GM18498 (cell line): ENCODE measurements around the gene EMP3.
A peak's percentile ranks its signal among the peaks of the same experiment; 100 is the strongest.
"Not testable (repeated sequence)": the region's sequence is repeated elsewhere in the genome, so short reads cannot be mapped to it uniquely, and the experiment has no call there.

ENCODE experiments used
- ATAC-seq: cut with Tn5 transposase; IDR thresholded peaks from one replicate; pipeline ENCODE4 v1.9.1; 2021; ENCODE audit warnings: mild to moderate bottlenecking, moderate library complexity; ENCODE audit not compliant: unreplicated experiment

The EMP3 gene

GRCh38 chr19:48317708-48317960, 7.7 kb upstream of the EMP3 start:
- ATAC-seq, result not testable (repeated sequence)

GRCh38 chr19:48318286-48318987, 6.9 kb upstream of the EMP3 start:
- ATAC-seq, result no peak

GRCh38 chr19:48319647-48320541, 5.5 kb upstream of the EMP3 start:
- no peak for ATAC-seq

GRCh38 chr19:48321372-48321621, 4.1 kb upstream of the EMP3 start:
- peak; percentile 61 for ATAC-seq

- peak; percentile 75 for ATAC-seq
Measured at GRCh38 chr19:48321622-48322591, 3.4 kb upstream of the EMP3 start.

GRCh38 chr19:48329167-48329891, 4.0 kb downstream of the EMP3 start:
- ATAC-seq, result no peak

- peak; percentile 25 for ATAC-seq
Measured at GRCh38 chr19:48330012-48330681, 4.8 kb downstream of the EMP3 start.

GRCh38 chr19:48332351-48332661, 7.0 kb downstream of the EMP3 start:
- ATAC-seq, result no peak

GRCh38 chr19:48332662-48333466, 7.5 kb downstream of the EMP3 start:
- peak; percentile 68 for ATAC-seq

GRCh38 chr19:48333467-48334384, 8.4 kb downstream of the EMP3 start:
- peak; percentile 62 for ATAC-seq

- ATAC-seq, result no peak
Measured at GRCh38 chr19:48338253-48338755, 13.0 kb downstream of the EMP3 start.

- no peak for ATAC-seq
Measured at GRCh38 chr19:48338802-48339503, 13.6 kb downstream of the EMP3 start.

GRCh38 chr19:48340995-48341394, 15.6 kb downstream of the EMP3 start:
- no peak for ATAC-seq

GRCh38 chr19:48341515-48342413, 16.4 kb downstream of the EMP3 start:
- no peak for ATAC-seq

GRCh38 chr19:48342414-48342738, 17.0 kb downstream of the EMP3 start:
- ATAC-seq, result no peak

GRCh38 chr19:48342841-48343540, 17.6 kb downstream of the EMP3 start:
- ATAC-seq, result no peak
